Activated naive CD4-positive, alpha-beta T cell treated with anti-CD3 and anti-CD28 coated beads, Interleukin-2, amount 50 U/mL, for 24 hours (primary cell): ENCODE measurements around the gene GNB5.
"Not testable (repeated sequence)": the region's sequence is repeated elsewhere in the genome, so short reads cannot be mapped to it uniquely, and the experiment has no call there.

Experiments used
- H3K27ac Mint-ChIP-seq: one replicate; pipeline ENCODE4 v1.8.0; 2021; ENCODE audit warnings: mild to moderate bottlenecking, mixed read lengths
- H3K27me3 Mint-ChIP-seq: one replicate; pipeline ENCODE4 v1.8.0; 2021; ENCODE audit warnings: mixed read lengths
- H3K36me3 Mint-ChIP-seq: one replicate; pipeline ENCODE4 v1.8.0; 2021; ENCODE audit warnings: mixed read lengths
- H3K4me1 Mint-ChIP-seq: one replicate; pipeline ENCODE4 v1.8.0; 2021; ENCODE audit warnings: mixed read lengths
- H3K4me3 Mint-ChIP-seq: one replicate; pipeline ENCODE4 v1.8.0; 2021; ENCODE audit warnings: mild to moderate bottlenecking, mixed read lengths
- H3K9me3 Mint-ChIP-seq: one replicate; pipeline ENCODE4 v1.8.0; 2021; ENCODE audit warnings: mixed read lengths

Gene GNB5

GRCh38 chr15:52191207-52191606 is at the start of gene GNB5:
GNB5 (minus strand) TSS chr15:52191392; CDS start chr15:52184676, 6,716 bp downstream.
- H3K4me1 Mint-ChIP-seq, result no peaks in the 10 kb centered on the region
- H3K4me3 Mint-ChIP-seq, result no peak within 1 kb of the TSS
- H3K36me3 Mint-ChIP-seq, result no peaks in the 10 kb centered on the region
- no peaks in the 10 kb centered on the region for H3K9me3 Mint-ChIP-seq
- no peaks in the 10 kb centered on the region for H3K27me3 Mint-ChIP-seq
- no peak within 1 kb of the TSS for H3K27ac Mint-ChIP-seq

- Mint-ChIP-seq H3K27me3 (no peaks in the 10 kb centered on the region), H3K9me3 (no peaks in the 10 kb centered on the region), H3K4me1 (peaks cover 22% of the 10 kb centered on the region), H3K4me3 (no peak overlapping the region), H3K36me3 (no peaks in the 10 kb centered on the region), H3K27ac (no peak overlapping the region)
These were observed 49.0 kb upstream of the GNB5 start for GRCh38 chr15:52240166-52240565.

GRCh38 chr15:52238989-52239525 is 47.9 kb upstream of the GNB5 start:
- not testable (repeated sequence) for H3K27me3 Mint-ChIP-seq, H3K9me3 Mint-ChIP-seq, H3K36me3 Mint-ChIP-seq, H3K27ac Mint-ChIP-seq, H3K4me3 Mint-ChIP-seq
- H3K4me1 Mint-ChIP-seq, result peaks cover 33% of the 10 kb centered on the region

GRCh38 chr15:52238149-52238548 is 47.0 kb upstream of the GNB5 start:
- Mint-ChIP-seq H3K36me3 (no peaks in the 10 kb centered on the region), H3K9me3 (no peaks in the 10 kb centered on the region), H3K27me3 (no peaks in the 10 kb centered on the region), H3K27ac (no peak overlapping the region), H3K4me3 (no peak overlapping the region), H3K4me1 (peaks cover 42% of the 10 kb centered on the region)

- no peaks in the 10 kb centered on the region for H3K9me3 Mint-ChIP-seq
- no peaks in the 10 kb centered on the region for H3K27me3 Mint-ChIP-seq
- H3K36me3 Mint-ChIP-seq, result no peaks in the 10 kb centered on the region
- peak overlapping the region; percentile 91 for H3K27ac Mint-ChIP-seq
- H3K4me1 Mint-ChIP-seq, result peaks cover 50% of the 10 kb centered on the region
- H3K4me3 Mint-ChIP-seq, result no peak overlapping the region
These were observed 44.8 kb upstream of the GNB5 start for GRCh38 chr15:52236013-52236412.

GRCh38 chr15:52234596-52235541 is 43.7 kb upstream of the GNB5 start:
- H3K27me3 Mint-ChIP-seq, result no peaks in the 10 kb centered on the region
- H3K9me3 Mint-ChIP-seq, result no peaks in the 10 kb centered on the region
- H3K4me1 Mint-ChIP-seq, result peaks cover 47% of the 10 kb centered on the region
- H3K36me3 Mint-ChIP-seq, result no peaks in the 10 kb centered on the region
- H3K27ac Mint-ChIP-seq, result peak overlapping the region; percentile 91
- peak overlapping the region; percentile 40 for H3K4me3 Mint-ChIP-seq

GRCh38 chr15:52233405-52233804 is 42.2 kb upstream of the GNB5 start:
- Mint-ChIP-seq H3K4me3 (peak overlapping the region; percentile 66), H3K4me1 (peaks cover 47% of the 10 kb centered on the region), H3K27ac (peak overlapping the region; percentile 91), H3K27me3 (no peaks in the 10 kb centered on the region), H3K36me3 (no peaks in the 10 kb centered on the region), H3K9me3 (no peaks in the 10 kb centered on the region)

- H3K9me3 Mint-ChIP-seq, result no peaks in the 10 kb centered on the region
- peaks cover 47% of the 10 kb centered on the region for H3K4me1 Mint-ChIP-seq
- no peaks in the 10 kb centered on the region for H3K36me3 Mint-ChIP-seq
- no peaks in the 10 kb centered on the region for H3K27me3 Mint-ChIP-seq
- peak overlapping the region; percentile 49 for H3K4me3 Mint-ChIP-seq
- H3K27ac Mint-ChIP-seq, result peak overlapping the region; percentile 68
These were observed 41.1 kb upstream of the GNB5 start for GRCh38 chr15:52232327-52232726.

GRCh38 chr15:52230073-52230472 is 38.9 kb upstream of the GNB5 start:
- H3K27me3 Mint-ChIP-seq, result no peaks in the 10 kb centered on the region
- peaks cover 33% of the 10 kb centered on the region for H3K4me1 Mint-ChIP-seq
- no peak overlapping the region for H3K27ac Mint-ChIP-seq
- no peaks in the 10 kb centered on the region for H3K9me3 Mint-ChIP-seq
- H3K36me3 Mint-ChIP-seq, result no peaks in the 10 kb centered on the region
- H3K4me3 Mint-ChIP-seq, result no peak overlapping the region

- Mint-ChIP-seq H3K9me3 (no peaks in the 10 kb centered on the region), H3K4me1 (peaks cover 21% of the 10 kb centered on the region), H3K27ac (no peak overlapping the region), H3K27me3 (no peaks in the 10 kb centered on the region), H3K36me3 (no peaks in the 10 kb centered on the region), H3K4me3 (no peak overlapping the region)
These were observed 37.7 kb upstream of the GNB5 start for GRCh38 chr15:52228921-52229320.

GRCh38 chr15:52227456-52227855 is 36.3 kb upstream of the GNB5 start:
- H3K27me3 Mint-ChIP-seq, result no peaks in the 10 kb centered on the region
- H3K36me3 Mint-ChIP-seq, result no peaks in the 10 kb centered on the region
- no peak overlapping the region for H3K4me3 Mint-ChIP-seq
- H3K4me1 Mint-ChIP-seq, result peaks cover 13% of the 10 kb centered on the region
- no peaks in the 10 kb centered on the region for H3K9me3 Mint-ChIP-seq
- H3K27ac Mint-ChIP-seq, result no peak overlapping the region

- Mint-ChIP-seq H3K36me3 (no peaks in the 10 kb centered on the region), H3K27ac (no peak overlapping the region), H3K4me1 (peaks cover 20% of the 10 kb centered on the region), H3K9me3 (no peaks in the 10 kb centered on the region), H3K4me3 (no peak overlapping the region), H3K27me3 (no peaks in the 10 kb centered on the region)
These were observed 34.0 kb upstream of the GNB5 start for GRCh38 chr15:52225230-52225629.

GRCh38 chr15:52224211-52224610 is 33.0 kb upstream of the GNB5 start:
- no peaks in the 10 kb centered on the region for H3K27me3 Mint-ChIP-seq
- H3K27ac Mint-ChIP-seq, result no peak overlapping the region
- H3K4me1 Mint-ChIP-seq, result peaks cover 20% of the 10 kb centered on the region
- no peak overlapping the region for H3K4me3 Mint-ChIP-seq
- H3K36me3 Mint-ChIP-seq, result no peaks in the 10 kb centered on the region
- no peaks in the 10 kb centered on the region for H3K9me3 Mint-ChIP-seq

- H3K9me3 Mint-ChIP-seq, result no peaks in the 10 kb centered on the region
- H3K4me1 Mint-ChIP-seq, result peaks cover 20% of the 10 kb centered on the region
- H3K4me3 Mint-ChIP-seq, result peak overlapping the region; percentile 87
These were observed 30.5 kb upstream of the GNB5 start for GRCh38 chr15:52221730-52222129.

GRCh38 chr15:52220937-52221660 is 29.9 kb upstream of the GNB5 start:
- H3K27me3 Mint-ChIP-seq, result no peaks in the 10 kb centered on the region
- peaks cover 20% of the 10 kb centered on the region for H3K4me1 Mint-ChIP-seq
- peak overlapping the region; percentile 87 for H3K4me3 Mint-ChIP-seq
- no peaks in the 10 kb centered on the region for H3K36me3 Mint-ChIP-seq
- no peaks in the 10 kb centered on the region for H3K9me3 Mint-ChIP-seq
- H3K27ac Mint-ChIP-seq, result peak overlapping the region; percentile 92

More at GRCh38 chr15:52221730-52222129, 30.5 kb upstream of the GNB5 start:
- H3K27me3 Mint-ChIP-seq, result no peaks in the 10 kb centered on the region
- peak overlapping the region; percentile 92 for H3K27ac Mint-ChIP-seq
- H3K36me3 Mint-ChIP-seq, result no peaks in the 10 kb centered on the region

- H3K27me3 Mint-ChIP-seq, result no peaks in the 10 kb centered on the region
- no peak overlapping the region for H3K27ac Mint-ChIP-seq
- H3K36me3 Mint-ChIP-seq, result no peaks in the 10 kb centered on the region
- H3K4me3 Mint-ChIP-seq, result no peak overlapping the region
- H3K9me3 Mint-ChIP-seq, result no peaks in the 10 kb centered on the region
- H3K4me1 Mint-ChIP-seq, result peaks cover 20% of the 10 kb centered on the region
These were observed 29.1 kb upstream of the GNB5 start for GRCh38 chr15:52220251-52220650.
